GM10847 (cell line): ENCODE results near the gene PARP6.
A peak's percentile ranks its signal among the peaks of the same experiment; 100 is the strongest.

Source experiments
- POLR2A ChIP-seq: IDR thresholded peaks from 2 replicates; pipeline ENCODE4 v1.6.1; 2011; ENCODE audit not compliant: insufficient read length; ENCODE audit errors: extremely low read depth

The PARP6 gene, protein sequence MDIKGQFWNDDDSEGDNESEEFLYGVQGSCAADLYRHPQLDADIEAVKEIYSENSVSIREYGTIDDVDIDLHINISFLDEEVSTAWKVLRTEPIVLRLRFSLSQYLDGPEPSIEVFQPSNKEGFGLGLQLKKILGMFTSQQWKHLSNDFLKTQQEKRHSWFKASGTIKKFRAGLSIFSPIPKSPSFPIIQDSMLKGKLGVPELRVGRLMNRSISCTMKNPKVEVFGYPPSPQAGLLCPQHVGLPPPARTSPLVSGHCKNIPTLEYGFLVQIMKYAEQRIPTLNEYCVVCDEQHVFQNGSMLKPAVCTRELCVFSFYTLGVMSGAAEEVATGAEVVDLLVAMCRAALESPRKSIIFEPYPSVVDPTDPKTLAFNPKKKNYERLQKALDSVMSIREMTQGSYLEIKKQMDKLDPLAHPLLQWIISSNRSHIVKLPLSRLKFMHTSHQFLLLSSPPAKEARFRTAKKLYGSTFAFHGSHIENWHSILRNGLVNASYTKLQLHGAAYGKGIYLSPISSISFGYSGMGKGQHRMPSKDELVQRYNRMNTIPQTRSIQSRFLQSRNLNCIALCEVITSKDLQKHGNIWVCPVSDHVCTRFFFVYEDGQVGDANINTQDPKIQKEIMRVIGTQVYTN

DNA sequence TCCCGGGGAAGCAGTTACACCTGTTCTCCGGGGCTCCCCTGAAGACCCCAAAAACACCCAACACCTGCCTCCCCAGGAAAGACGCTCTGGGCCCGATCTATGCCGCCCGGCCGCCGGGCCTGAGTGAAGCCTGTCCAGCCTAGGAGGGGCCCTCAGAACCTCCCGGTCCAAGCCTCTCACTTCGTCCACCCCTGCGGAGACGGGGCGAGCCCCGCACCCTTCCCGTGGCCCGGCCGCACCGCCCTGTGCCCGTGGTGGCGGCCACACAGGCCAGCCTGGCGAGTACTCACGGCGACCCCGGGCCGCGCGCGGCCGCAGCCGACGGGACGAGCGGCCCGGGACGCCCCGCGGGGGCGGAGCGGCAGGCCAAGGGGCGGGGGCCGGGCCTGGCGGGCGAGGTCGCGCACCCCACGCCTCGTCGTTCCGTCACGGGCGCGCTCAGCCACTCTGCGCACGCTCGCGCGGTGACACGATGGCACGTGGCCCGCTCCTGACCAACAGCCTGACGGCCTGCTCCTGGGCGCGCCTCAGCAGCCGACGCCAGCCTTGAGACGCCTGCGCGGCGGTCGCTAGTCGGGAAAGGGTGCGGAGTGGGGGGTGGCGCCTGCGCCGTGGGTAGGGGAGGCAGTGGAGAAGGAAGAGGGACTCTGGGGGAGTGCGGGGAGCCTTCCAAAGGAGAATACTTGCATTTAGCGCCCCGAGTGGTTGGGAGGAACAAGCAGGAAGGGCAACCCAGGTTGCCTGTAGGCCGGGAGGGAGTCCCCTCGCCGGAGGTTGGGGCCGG, at the start of gene PARP6:
Gene PARP6, minus strand, starts transcription at position 342 of the 784 bp plus-strand sequence. CDS start 5,077 bp downstream, outside the sequence.
- peak; percentile 61 for TF ChIP-seq POLR2A

DNA sequence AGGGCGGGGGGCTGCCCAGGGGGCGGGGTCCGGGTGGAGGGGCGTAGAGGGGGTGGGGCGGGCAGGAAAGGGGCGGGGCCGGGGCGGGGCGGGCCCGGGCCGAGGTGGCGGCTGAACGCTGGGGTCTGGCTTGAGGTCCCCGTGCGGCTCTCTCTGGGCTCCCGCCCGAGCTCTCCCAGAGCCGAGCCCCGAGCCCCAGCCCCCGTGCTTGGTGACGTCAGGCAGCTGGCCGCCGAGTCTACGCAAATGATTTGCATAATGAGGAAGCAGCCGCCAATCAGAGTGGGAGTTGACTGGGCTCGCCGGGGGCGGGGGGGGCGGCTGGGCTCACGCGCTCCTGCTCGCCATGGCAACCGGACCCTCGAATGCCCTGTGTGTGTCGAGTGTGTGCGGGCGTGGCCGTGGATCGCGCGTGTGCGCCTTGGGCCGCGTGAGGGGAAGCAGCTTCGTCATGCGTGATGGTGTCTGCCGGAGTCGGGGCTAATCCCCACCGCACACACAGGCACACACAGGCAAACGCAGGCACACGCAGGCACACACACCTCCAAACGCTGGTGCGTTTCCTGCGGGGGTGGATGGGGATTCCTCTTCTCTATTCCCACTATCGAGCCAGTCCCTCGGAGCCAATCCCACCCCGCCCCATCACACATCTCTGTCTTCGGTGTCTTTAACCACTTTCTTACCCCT, 47.8 kb upstream of the PARP6 start, which contains the start of gene CELF6:
Gene CELF6, minus strand, starts transcription at position 173 of the 687 bp plus-strand sequence. CDS start 283 bp downstream, outside the sequence.
- no peak for TF ChIP-seq POLR2A

DNA sequence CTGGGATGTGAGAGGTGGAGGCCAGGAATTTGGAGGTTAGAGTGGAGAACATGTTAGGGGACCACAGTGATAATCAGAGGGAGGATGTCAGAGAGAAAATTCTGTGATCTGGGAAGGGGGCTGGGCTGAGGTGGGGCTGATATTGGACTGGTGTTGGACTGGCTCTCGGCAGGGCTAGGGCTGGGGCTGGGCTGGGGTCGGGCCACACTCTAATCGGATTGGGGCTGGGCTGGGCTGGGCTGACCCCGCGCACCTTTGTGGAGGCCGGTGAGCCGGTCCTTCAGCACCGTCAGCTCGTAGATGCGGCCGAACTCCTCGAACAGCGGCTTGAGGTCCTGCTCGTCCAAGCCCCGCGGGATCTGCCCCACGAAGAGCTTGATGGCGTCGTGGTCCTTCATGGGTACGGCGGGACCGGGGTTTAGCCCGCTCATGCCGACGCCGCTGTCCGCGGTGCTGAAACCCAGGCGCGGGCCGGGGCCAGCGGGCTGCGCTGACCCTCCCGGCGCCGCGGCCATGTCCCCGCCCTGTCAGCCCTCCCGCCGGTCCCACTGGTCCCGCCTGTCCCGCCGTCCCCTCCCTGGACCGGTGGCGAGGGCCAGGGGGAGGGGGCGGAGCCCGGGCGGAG, 47.1 kb upstream of the PARP6 start:
- TF ChIP-seq POLR2A = no peak

DNA sequence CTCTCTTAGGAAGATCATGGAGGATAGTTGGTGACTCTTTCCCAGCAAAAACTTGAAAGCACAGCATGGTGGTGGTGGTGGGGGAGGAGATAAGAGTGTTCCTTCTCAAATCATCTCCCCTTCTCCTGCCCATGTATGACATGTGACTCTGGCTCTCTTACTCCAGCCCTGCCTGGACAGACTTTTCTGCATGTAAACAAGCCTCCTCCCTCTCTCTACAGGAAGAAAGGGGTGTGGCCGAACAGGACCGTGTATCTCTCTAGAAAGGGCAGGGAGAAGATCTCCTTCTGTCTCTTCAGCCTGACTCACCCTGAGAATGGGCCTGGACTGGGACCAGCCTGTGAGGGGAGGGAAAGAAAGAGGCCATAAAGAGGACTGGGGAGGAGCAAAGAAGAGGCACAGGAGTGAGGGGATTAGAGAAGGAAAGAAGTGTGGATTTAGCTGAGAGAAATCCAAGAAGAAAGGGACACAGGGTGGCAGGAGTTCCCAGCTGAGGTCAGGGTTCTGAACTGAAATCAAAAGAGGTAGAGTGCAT, 46.1 kb upstream of the PARP6 start:
- TF ChIP-seq POLR2A = no peak

DNA sequence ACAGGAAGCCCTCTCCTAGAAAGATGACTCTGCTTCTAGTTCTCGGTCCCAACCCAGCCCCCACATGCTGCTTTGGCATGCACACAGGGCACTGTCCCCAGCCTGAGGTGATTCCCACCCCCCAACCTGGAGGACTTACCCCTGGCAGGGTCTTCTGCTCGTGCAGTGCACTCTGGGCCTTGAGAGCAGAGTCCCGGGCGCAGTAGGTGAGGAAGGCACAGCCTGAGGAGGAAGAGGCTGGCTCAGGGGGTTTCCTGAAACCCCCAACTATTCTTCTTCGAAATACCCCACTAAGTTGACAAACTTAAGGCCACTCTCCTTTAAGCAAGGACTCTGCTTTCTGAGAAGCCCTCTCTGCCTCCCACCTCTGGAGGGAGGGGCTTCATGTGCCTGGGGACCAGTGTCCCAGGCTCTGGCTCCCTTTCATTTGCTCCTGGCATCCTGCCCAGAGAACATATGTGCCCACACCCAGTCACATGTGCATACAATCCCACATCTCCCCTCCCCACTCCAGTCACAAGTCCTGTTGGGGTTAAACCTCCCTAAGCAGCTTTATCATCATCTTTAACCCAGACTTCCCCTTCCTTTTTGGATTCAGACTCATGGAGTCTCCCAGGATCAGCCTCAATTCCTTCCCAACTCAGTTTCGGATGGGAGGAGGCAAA, 43.5 kb upstream of the PARP6 start:
- no peak for TF ChIP-seq POLR2A

DNA sequence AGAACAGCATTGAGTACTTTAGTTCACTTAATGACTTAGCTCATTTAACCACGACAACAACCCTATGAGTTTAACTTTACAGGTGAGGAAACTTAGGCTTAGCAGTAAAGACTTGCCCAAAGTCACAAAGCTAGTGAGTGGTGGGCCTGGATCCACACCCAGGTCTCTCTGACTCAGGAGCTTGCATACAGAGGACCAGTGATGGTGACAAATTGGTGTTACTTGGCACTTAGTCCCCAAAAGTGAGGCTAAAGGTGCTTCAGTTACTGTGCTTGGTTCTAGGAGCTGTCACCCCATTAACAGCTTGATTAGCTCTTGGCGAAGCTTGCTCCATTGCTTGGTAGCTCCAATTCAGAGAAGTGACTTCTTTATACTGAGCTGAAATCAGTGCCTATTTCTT, 41.5 kb upstream of the PARP6 start:
- no peak for TF ChIP-seq POLR2A

DNA sequence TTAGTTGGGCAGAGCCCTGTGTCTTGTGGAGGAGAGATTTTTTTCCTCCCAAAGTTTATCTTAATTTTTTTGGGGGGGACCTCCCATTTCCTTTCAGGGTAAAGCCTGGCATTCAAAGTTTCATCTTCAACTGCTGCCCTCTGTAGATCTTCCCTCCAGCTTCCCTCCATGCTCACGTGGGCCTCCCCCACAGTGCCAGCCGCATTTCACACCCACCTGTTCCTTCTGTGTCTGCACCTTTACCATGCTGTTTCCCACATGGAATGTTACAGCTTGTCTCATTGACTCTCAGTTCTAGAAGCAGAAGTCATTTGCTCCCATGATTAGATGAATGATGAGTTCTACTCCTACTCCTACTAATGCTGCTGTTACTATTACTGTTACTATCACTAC, 41.1 kb upstream of the PARP6 start:
- no peak for TF ChIP-seq POLR2A

DNA sequence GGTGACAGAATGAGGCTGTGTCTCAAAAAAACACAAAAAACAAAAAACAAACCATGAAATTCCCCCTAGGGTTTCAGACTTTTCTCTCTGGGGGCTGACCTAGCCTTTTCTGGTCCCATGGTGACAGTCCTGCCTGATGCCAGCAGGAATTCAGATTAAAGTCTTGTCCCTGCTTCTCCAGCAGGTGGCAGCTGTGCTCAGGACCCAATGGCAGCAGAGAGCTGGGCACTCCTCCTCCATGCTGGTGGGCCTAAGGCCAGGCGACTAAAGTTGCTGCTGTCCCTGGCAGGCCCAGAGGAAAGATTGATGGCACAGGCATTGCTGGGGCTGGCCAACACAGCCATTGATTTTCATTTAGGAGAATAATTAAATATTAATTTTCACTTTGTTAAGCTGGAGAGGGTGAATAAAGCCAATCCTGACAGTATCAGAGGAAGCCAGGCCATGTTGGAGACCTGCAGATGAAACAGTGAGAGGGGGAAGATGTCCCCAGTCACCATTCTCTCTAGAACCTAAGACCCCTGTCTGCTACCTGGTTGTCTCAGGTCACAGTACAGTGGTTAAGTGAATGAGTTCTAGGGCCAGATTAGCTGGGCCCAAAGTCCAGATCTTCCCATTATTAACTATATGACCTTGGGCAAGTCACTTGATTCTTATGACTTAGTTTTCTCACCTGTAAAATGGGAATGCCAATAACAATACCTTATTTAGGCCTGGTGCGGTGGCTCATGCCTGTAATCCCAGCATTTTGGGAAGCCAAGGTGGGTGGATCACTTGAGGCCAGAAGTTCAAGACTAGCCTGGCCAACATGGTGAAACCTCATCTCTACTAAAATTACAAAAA, 40.5 kb upstream of the PARP6 start:
- TF ChIP-seq POLR2A = no peak

DNA sequence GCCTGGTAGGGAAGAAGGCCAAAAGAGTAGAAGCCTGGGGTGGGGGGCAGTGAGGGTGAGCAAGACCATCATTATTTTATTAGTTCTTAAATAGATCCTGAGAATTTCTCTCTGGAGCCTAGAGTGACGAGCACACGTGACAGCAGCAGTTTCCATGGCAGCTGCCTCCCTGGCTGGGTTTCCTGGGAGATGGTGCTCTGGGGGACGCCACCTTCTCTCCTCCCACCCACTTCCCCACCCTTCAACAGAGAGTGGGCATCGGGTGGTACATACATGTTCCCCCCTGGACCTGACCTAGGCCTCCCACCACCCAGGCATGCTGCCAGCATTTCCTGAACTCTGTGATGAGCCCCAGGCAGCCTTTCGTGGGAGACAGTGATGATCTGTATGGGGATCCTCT, 34.7 kb upstream of the PARP6 start:
- TF ChIP-seq POLR2A = no peak

DNA sequence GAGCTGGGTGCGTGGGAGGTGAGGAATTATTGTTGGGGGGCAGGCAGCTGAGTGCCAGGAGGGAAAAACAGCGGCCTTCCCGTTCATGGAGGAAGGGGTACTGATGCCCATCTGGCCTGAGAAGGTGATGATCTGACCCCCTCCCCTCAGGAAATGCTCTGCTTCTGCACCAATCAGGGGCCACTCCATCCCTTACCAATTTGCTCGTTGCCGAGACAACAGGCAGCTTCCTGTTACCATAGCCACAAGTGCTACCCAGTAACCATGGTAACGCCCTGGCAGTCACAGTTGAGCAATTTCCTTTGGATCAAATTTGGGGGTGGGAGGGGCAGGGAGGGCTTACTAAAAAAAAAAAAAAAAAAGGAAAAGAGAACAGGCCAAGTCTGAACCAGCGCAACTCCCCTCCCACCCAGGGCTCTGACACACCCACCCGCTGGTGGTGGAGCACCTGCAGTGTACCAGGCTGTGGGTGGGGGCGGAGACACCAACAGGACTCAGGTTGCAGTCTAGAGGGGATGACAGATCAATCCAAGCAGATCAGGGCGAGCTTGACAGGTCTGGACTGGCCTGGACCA, 33.9 kb upstream of the PARP6 start:
- TF ChIP-seq POLR2A = no peak

DNA sequence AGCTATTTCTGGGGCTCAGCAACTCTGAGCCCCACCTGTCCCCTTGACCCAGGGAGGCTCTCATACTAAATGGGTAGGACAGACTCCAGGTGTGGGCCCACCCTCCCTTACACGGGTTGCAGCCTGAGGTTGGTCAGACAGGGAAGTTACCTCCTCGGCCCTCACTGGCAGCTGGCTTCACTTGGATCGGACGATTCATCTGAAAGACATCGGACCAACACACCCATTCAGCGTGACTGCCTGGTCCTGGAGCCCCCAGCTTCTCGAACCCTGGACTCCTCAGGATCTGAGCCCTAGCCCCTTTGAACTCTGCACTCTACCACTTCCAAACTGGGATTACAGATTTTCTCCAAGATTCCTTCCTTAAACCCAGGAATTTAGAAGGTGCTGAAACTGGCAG, 32.2 kb upstream of the PARP6 start:
- no peak for TF ChIP-seq POLR2A

DNA sequence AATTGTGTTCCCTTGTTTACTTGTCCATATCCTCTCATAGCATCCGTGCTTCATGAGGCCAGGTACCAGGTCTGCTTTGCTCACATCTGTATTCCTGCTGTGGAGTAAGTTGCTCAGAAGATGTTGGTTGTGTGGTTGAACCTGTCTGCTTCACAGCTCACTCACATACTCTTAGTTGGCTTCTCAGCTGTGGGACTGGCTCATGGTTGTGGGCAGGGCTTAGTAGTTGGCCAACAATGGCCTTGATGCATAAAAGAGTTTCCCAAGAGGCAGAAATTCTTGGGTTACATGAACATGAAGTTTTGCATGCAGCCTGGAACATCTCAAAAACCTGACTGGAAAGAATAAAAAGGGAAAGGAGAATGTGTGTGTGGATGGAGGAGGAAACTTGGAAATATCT, 30.6 kb upstream of the PARP6 start:
- no peak for TF ChIP-seq POLR2A
